Spleen (tissue), 11 donors: ENCODE results near the gene PLEKHM2. TPM values are rescaled to one million over a fixed set of nuclear protein-coding genes. Genes with fewer than 3 reads are reported as not detected.

ENCODE experiments used
- DNase-seq: peaks from one replicate; pipeline ENCODE4 v3.0.0-alpha.2; 2020
- H3K27ac ChIP-seq, 8 donors: fragments of 200-600 bp; sonication (generic) in 7 of 8; 1 replicate in 4 of 8; 2 replicates in 4 of 8; pipeline versions ENCODE4 v1.5.0 to v1.8.0; 2016 to 2021; ENCODE audit warnings: inconsistent platforms in 4 of 8, mild to moderate bottlenecking in 4 of 8, moderate library complexity in 1 of 8
- H3K27me3 ChIP-seq, 7 donors: fragments of 200-600 bp; sonication (generic) in 6 of 7; replicated peaks in 1 of 7; 1 replicate in 4 of 7; 2 replicates in 3 of 7; pipeline versions ENCODE4 v1.5.0 to v1.8.0; 2016 to 2021; ENCODE audit warnings: inconsistent platforms in 3 of 7, mild to moderate bottlenecking in 1 of 7
- H3K36me3 ChIP-seq, 6 donors: fragments of 200-600 bp; sonication (generic) in 5 of 6; 1 replicate in 4 of 6; 2 replicates in 2 of 6; pipeline versions ENCODE4 v1.5.0 to v1.8.0; 2016 to 2021; ENCODE audit warnings: inconsistent platforms in 2 of 6
- H3K4me1 ChIP-seq, 6 donors: fragments of 200-600 bp; sonication (generic) in 5 of 6; 1 replicate in 3 of 6; 2 replicates in 3 of 6; pipeline versions ENCODE4 v1.5.0 to v1.8.0; 2016 to 2021; ENCODE audit warnings: inconsistent platforms in 3 of 6
- H3K4me3 ChIP-seq, 8 donors: fragments of 200-600 bp; sonication (generic) in 7 of 8; 1 replicate in 4 of 8; 2 replicates in 4 of 8; pipeline versions ENCODE4 v1.5.0 to v1.8.0; 2016 to 2021; ENCODE audit warnings: inconsistent platforms in 4 of 8, mild to moderate bottlenecking in 4 of 8, moderate library complexity in 2 of 8
- H3K9me3 ChIP-seq, 8 donors: fragments of 200-600 bp; sonication (generic) in 7 of 8; 1 replicate in 4 of 8; 2 replicates in 4 of 8; pipeline versions ENCODE4 v1.5.0 to v1.8.0; 2016 to 2021; ENCODE audit warnings: inconsistent platforms in 4 of 8
- POLR2A ChIP-seq, 3 donors: fragments of 450-650 bp; IDR thresholded peaks; one replicate each; pipeline ENCODE4 v1.5.1; 2017; ENCODE audit warnings: antibody characterized with exemption in 3 of 3, mild to moderate bottlenecking in 1 of 3
- POLR2AphosphoS5 ChIP-seq, 3 donors: sonication (generic); formaldehyde crosslinking; IDR thresholded peaks; one replicate each; pipeline ENCODE4 v1.5.1; 2017; ENCODE audit warnings: antibody characterized with exemption in 3 of 3
- WGBS, 5 donors: extraction: QIAGEN DNeasy Blood & Tissue Kit in 3 of 5; methylation state at CpG; one replicate each; pipeline versions ENCODE4 v1.1.5 to v1.1.7; 2013 to 2018; 5-methylcytosine and 5-hydroxymethylcytosine counted together
- intact Hi-C: fragments of 100-400 bp; cut with DNase I; formaldehyde crosslinking; loops from one replicate; pipeline ENCODE4 v1.15.0; 2023; ENCODE audit warnings: low total_unique reads
- polyA plus RNA-seq, 3 donors: library from polyadenylated mRNA; stranded (reverse); fragments of 200-250 nt; gene quantifications; one replicate each; pipeline ENCODE4 v1.2.1, GENCODE V29; 2013
- total RNA-seq, 7 donors: library from RNA; depleted of rRNA in 3 of 7; stranded (reverse); fragments of >200 nt in 3 of 7; fragmentation: NEBNext Ultra II Directional in 4 of 7; extraction: Animal tissue kit (Norgen Biotek cat#: 25700) in 4 of 7; gene quantifications; one replicate each; pipeline versions ENCODE4 v1.1.0 to v1.2.1, GENCODE V29; 2016 to 2021
- TF ChIP-seq, protein P1 (sequence below), 11 experiments: fragments of 200-600 bp in 7 of 11; fragments of 450-650 bp in 4 of 11; sonication (generic) in 4 of 11; IDR thresholded peaks in 8 of 11; conservative IDR thresholded peaks in 3 of 11; 1 replicate in 7 of 11; 2 replicates in 4 of 11; pipeline versions ENCODE4 v1.4.0 to v1.8.0; 2016 to 2021; ENCODE audit warnings: antibody characterized with exemption in 11 of 11, inconsistent platforms in 4 of 11, mild to moderate bottlenecking in 1 of 11
- donor health status: healthy with polysubstance abuse.
- donor health status: DM: no; HTN: no; CAD: no; lungs with moderate emphysema.
- donor health status: DM: no; HTN: no; CAD: no.
- donor health status: Bipolar disorder and iron deficiency.
- donor health status: healthy.
- donor health status: DM: no; HTN: no; CAD: no.
- donor health status: DM: yes; HTN: yes; CAD: no.

PLEKHM2 gene
- total and polyA plus RNA-seq, 10 donors, result 25.9 to 96.0 (median 60.6) TPM

DNA sequence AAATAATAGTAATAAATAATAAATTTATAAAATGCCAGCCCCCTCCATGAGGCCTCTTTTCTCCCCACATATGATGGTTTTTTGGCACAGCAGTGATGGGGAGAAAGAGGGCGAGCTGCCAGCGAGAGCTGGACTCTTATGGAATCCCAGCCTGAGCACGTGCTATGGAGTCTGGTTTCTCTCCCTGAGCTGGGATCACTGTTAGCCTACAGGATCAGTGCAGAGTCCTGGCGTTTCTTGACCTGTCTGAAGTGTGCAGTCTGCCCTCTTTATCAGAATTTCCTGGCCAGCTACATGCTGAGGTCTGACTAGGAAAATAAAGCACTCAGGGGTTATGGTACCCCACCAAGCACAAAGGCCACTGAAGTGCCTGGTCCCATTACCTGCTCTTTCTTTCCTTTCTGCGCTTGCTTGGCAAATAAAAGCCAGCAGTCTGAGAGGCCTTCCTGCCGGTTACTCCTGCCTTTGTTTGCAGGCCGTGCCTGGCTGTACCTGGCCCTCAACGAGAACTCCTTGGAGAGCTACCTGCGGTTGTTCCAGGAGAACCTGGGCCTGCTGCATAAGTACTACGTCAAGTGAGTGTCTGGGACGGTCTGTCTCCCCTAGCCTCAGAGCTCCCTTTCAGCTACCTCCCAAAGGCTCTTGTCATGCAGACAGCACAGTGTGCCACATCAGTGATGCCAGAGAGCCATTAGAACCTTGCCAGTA, 33.5 kb downstream of the PLEKHM2 start:
- intact Hi-C loops, result no loop called here
- Histone ChIP-seq H3K27me3 (no peaks in the 10 kb centered on the region), H3K27ac (no peak overlapping the region), H3K4me1 (peaks cover 0 to 25% (median 8%) of the 10 kb centered on the region in 6 donors), H3K4me3 (no peak overlapping the region), H3K36me3 (peaks cover 0 to 83% (median 65%) of the 10 kb centered on the region in 6 donors), H3K9me3 (no peaks in the 10 kb centered on the region)
- DNase-seq, result no peak
- 85 to 94% (median 89%) methylated on average over 11 of the region's 11 CpGs for WGBS, 5 donors
- TF ChIP-seq, protein P1, sequence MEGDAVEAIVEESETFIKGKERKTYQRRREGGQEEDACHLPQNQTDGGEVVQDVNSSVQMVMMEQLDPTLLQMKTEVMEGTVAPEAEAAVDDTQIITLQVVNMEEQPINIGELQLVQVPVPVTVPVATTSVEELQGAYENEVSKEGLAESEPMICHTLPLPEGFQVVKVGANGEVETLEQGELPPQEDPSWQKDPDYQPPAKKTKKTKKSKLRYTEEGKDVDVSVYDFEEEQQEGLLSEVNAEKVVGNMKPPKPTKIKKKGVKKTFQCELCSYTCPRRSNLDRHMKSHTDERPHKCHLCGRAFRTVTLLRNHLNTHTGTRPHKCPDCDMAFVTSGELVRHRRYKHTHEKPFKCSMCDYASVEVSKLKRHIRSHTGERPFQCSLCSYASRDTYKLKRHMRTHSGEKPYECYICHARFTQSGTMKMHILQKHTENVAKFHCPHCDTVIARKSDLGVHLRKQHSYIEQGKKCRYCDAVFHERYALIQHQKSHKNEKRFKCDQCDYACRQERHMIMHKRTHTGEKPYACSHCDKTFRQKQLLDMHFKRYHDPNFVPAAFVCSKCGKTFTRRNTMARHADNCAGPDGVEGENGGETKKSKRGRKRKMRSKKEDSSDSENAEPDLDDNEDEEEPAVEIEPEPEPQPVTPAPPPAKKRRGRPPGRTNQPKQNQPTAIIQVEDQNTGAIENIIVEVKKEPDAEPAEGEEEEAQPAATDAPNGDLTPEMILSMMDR (IDR thresholded peaks at IDR 0.05 in 8 of 11, conservative IDR thresholded peaks at IDR 0.05 in 3 of 11), result no peak
- no peak for TF ChIP-seq POLR2A (IDR thresholded peaks at IDR 0.05)

- Histone ChIP-seq H3K27me3 (no peaks in the 10 kb centered on the region), H3K9me3 (no peaks in the 10 kb centered on the region), H3K27ac (no peak overlapping the region), H3K4me1 (peaks cover 0 to 20% (median 7%) of the 10 kb centered on the region in 6 donors), H3K36me3 (peaks cover 0 to 89% (median 71%) of the 10 kb centered on the region in 6 donors), H3K4me3 (no peak overlapping the region)
- no peak for TF ChIP-seq POLR2AphosphoS5 (IDR thresholded peaks at IDR 0.05)
- TF ChIP-seq, protein P1 (IDR thresholded peaks at IDR 0.05 in 8 of 11, conservative IDR thresholded peaks at IDR 0.05 in 3 of 11), result no peak
- no peak for TF ChIP-seq POLR2A (IDR thresholded peaks at IDR 0.05)
- no peak for DNase-seq
- WGBS, 5 donors, result 86 to 99% (median 91%) methylated on average over 7 to 8 of the region's 8 CpGs
- intact Hi-C loops, result no loop called here
Observed at GRCh38 chr1:15718199-15718601, 34.1 kb downstream of the PLEKHM2 start.

DNA sequence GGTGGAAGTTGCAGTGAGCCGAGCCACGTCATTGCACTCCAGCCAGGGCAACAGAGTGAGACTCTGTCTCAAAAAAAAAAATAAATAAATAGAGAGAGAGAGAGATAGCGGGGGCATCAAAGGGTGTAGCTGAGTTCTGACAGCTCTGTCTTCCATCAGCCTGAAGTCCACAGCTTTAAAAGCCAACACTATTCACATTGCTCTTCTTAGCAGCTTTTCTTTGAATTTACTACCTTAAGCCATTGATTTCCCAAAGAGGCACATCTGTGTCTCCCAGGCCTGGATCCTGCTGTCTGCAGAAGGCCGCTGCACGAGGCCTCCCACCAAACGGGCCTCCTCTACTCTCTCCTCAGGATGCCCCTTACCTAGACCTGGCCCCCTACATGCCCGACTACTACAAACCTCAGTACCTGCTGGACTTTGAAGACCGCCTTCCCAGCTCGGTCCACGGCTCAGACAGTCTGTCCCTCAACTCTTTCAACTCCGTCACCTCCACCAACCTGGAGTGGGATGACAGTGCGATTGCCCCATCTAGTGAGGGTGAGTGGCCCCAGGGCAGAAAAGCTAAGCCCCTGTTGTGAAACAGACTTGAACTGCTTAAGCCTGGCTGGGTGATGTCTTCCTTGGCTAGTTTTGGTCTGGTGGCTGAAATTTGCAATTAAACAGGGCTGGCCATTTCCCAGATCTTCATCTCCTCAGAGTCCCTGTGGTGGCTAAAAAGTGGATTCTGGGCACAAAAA, 35.4 kb downstream of the PLEKHM2 start:
- Histone ChIP-seq H3K9me3 (no peaks in the 10 kb centered on the region), H3K27me3 (no peaks in the 10 kb centered on the region), H3K4me1 (peaks cover 0 to 7% (median 2%) of the 10 kb centered on the region in 6 donors), H3K4me3 (no peak overlapping the region), H3K36me3 (peaks cover 0 to 98% (median 76%) of the 10 kb centered on the region in 6 donors), H3K27ac (peak overlapping the region in 2 of 8 donors; percentile 21 to 33)
- DNase-seq, result no peak
- intact Hi-C loops, result no loop called here
- 89 to 97% (median 94%) methylated on average over 12 of the region's 12 CpGs for WGBS, 5 donors
- TF ChIP-seq POLR2A (IDR thresholded peaks at IDR 0.05) (no peak), POLR2AphosphoS5 (IDR thresholded peaks at IDR 0.05) (no peak)
- TF ChIP-seq, protein P1 (IDR thresholded peaks at IDR 0.05 in 8 of 11, conservative IDR thresholded peaks at IDR 0.05 in 3 of 11), result no peak

DNA sequence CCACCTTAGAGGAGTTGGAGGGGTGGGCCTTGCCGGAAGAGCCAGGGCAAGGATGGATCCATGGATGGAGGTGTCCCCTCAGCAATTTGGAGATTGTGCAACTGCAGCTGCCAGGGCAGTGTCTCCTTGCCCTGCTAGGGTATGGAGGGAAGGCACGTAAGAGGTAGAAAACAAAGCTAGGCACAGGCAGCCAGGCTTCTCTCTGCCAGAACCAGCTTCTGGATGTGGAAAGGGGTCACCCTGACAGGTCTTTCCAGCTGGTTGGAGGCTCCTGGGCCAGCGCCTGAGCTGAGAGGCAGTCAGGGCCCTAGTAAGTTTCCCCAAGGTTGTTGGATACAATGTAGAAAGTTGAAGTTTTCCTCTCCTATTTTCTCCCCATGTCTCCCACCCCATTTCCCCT, 36.7 kb downstream of the PLEKHM2 start:
- 88 to 95% (median 93%) methylated on average over 3 of the region's 3 CpGs for WGBS, 5 donors
- no peak for TF ChIP-seq POLR2A (IDR thresholded peaks at IDR 0.05)
- no peak for TF ChIP-seq POLR2AphosphoS5 (IDR thresholded peaks at IDR 0.05)
- TF ChIP-seq, protein P1 (IDR thresholded peaks at IDR 0.05 in 8 of 11, conservative IDR thresholded peaks at IDR 0.05 in 3 of 11), result no peak
- H3K36me3 ChIP-seq, result peaks cover 0 to 100% (median 85%) of the 10 kb centered on the region in 6 donors

More for the DNA sequence above, 36.7 kb downstream of the PLEKHM2 start:
- H3K9me3 ChIP-seq, result no peaks in the 10 kb centered on the region
- no peaks in the 10 kb centered on the region for H3K4me1 ChIP-seq
- intact Hi-C loops, result no loop called here
- H3K27ac ChIP-seq, result peak overlapping the region in 3 of 8 donors; percentile 7 to 36 (median 33)
- no peak for DNase-seq
- H3K4me3 ChIP-seq, result no peak overlapping the region
- no peaks in the 10 kb centered on the region for H3K27me3 ChIP-seq
